Breast epithelium (tissue), 4 donors: ENCODE results near the gene QSOX2. TPM values are rescaled to one million over a fixed set of nuclear protein-coding genes. Genes with fewer than 3 reads are reported as not detected.

Experiments used
- DNase-seq, 2 donors: peaks; one replicate each; pipeline ENCODE4 v3.0.0-alpha.2; 2019; ENCODE audit warnings: low spot score in 2 of 2
- H3K27ac ChIP-seq, 2 donors: fragments of 200-600 bp; sonication (generic) in 1 of 2; one replicate each; pipeline ENCODE4 v1.5.1; 2016 to 2019; ENCODE audit warnings: mild to moderate bottlenecking in 1 of 2
- H3K27me3 ChIP-seq, 2 donors: fragments of 200-600 bp; sonication (generic) in 1 of 2; one replicate each; pipeline versions ENCODE4 v1.5.1 to v1.6.0; 2017 to 2019; ENCODE audit warnings: control low read depth in 1 of 2, mild to moderate bottlenecking in 1 of 2
- H3K36me3 ChIP-seq: fragments of 200-600 bp; one replicate; pipeline ENCODE4 v1.5.1; 2019
- H3K4me1 ChIP-seq, 2 donors: fragments of 200-600 bp; sonication (generic); one replicate each; pipeline ENCODE4 v1.5.1; 2016 to 2019; ENCODE audit warnings: control low read depth in 1 of 2
- H3K4me3 ChIP-seq, 3 donors: fragments of 200-600 bp; sonication (generic); 1 replicate in 2 of 3; 2 replicates in 1 of 3; pipeline ENCODE4 v1.5.1; 2016 to 2019; ENCODE audit warnings: mild to moderate bottlenecking in 3 of 3, moderate library complexity in 2 of 3
- H3K9me3 ChIP-seq, 2 donors: fragments of 200-600 bp; sonication (generic) in 1 of 2; one replicate each; pipeline ENCODE4 v1.5.1; 2016 to 2019; ENCODE audit warnings: control low read depth in 1 of 2
- CTCF ChIP-seq, 3 donors: fragments of 450-650 bp; IDR thresholded peaks; one replicate each; pipeline ENCODE4 v1.5.1; 2016 to 2017; ENCODE audit warnings: antibody characterized with exemption in 3 of 3, mild to moderate bottlenecking in 3 of 3, moderate library complexity in 3 of 3
- POLR2A ChIP-seq: fragments of 450-650 bp; IDR thresholded peaks from one replicate; pipeline ENCODE4 v1.6.1; 2016; ENCODE audit warnings: antibody characterized with exemption, mild to moderate bottlenecking, moderate library complexity
- POLR2AphosphoS5 ChIP-seq, 3 donors: sonication (generic); formaldehyde crosslinking; IDR thresholded peaks; one replicate each; pipeline ENCODE4 v1.6.1; 2017; ENCODE audit warnings: antibody characterized with exemption in 3 of 3
- intact Hi-C: fragments of 100-400 bp; cut with DNase I; formaldehyde crosslinking; loops from one replicate; pipeline ENCODE4 v1.15.1; 2023; ENCODE audit warnings: low total_unique reads
- total RNA-seq, 3 donors: library from RNA; depleted of rRNA; stranded (reverse); fragments of >200 nt; gene quantifications; one replicate each; pipeline ENCODE4 v1.1.0, GENCODE V29; 2016

The QSOX2 gene
- total RNA-seq, 3 donors from 2014 or later = 5.6 to 8.8 (median 6.2) TPM

GRCh38 chr9:136232969-136233368 lies 12.6 kb downstream of the QSOX2 start:
- TF ChIP-seq POLR2A = no peak
- no peak for TF ChIP-seq POLR2AphosphoS5 (IDR thresholded peaks at IDR 0.05)
- no peak for TF ChIP-seq CTCF (IDR thresholded peaks at IDR 0.05)
- Histone ChIP-seq H3K4me1 (no peaks in the 10 kb centered on the region), H3K9me3 (no peaks in the 10 kb centered on the region), H3K27me3 (no peaks in the 10 kb centered on the region), H3K36me3 (no peaks in the 10 kb centered on the region), H3K27ac (no peak overlapping the region), H3K4me3 (no peak overlapping the region)
- intact Hi-C loops = no loop called here
- DNase-seq = no peak

- Histone ChIP-seq H3K27me3 (no peaks in the 10 kb centered on the region), H3K4me1 (no peaks in the 10 kb centered on the region), H3K9me3 (no peaks in the 10 kb centered on the region), H3K4me3 (no peak overlapping the region), H3K36me3 (no peaks in the 10 kb centered on the region), H3K27ac (no peak overlapping the region)
- TF ChIP-seq CTCF (IDR thresholded peaks at IDR 0.05) (no peak), POLR2A (no peak), POLR2AphosphoS5 (IDR thresholded peaks at IDR 0.05) (no peak)
- intact Hi-C loops = no loop called here
- DNase-seq = no peak
Observed at GRCh38 chr9:136231478-136232297, 13.9 kb downstream of the QSOX2 start.

- no peak overlapping the region for H3K4me3 ChIP-seq
- no peak for DNase-seq
- H3K27me3 ChIP-seq = no peaks in the 10 kb centered on the region
- no peaks in the 10 kb centered on the region for H3K36me3 ChIP-seq
- intact Hi-C loops = no loop called here
- H3K27ac ChIP-seq = no peak overlapping the region
- no peaks in the 10 kb centered on the region for H3K4me1 ChIP-seq
- no peaks in the 10 kb centered on the region for H3K9me3 ChIP-seq
- TF ChIP-seq CTCF (IDR thresholded peaks at IDR 0.05) (no peak), POLR2A (no peak), POLR2AphosphoS5 (IDR thresholded peaks at IDR 0.05) (no peak)
Observed at GRCh38 chr9:136230773-136231172, 14.8 kb downstream of the QSOX2 start.

- H3K27me3 ChIP-seq = no peaks in the 10 kb centered on the region
- no peak for DNase-seq
- H3K27ac ChIP-seq = no peak overlapping the region
- H3K36me3 ChIP-seq = no peaks in the 10 kb centered on the region
- H3K4me3 ChIP-seq = no peak overlapping the region
- H3K4me1 ChIP-seq = no peaks in the 10 kb centered on the region
- H3K9me3 ChIP-seq = no peaks in the 10 kb centered on the region
- TF ChIP-seq CTCF (IDR thresholded peaks at IDR 0.05) (no peak), POLR2AphosphoS5 (IDR thresholded peaks at IDR 0.05) (no peak), POLR2A (no peak)
- intact Hi-C loops = no loop called here
Observed at GRCh38 chr9:136230365-136230764, 15.2 kb downstream of the QSOX2 start.
